IPS-18a (cell line): Measurements from ENCODE around the gene ADAMTS17.

Experiments used
- H3K27ac ChIP-seq: one replicate; pipeline ENCODE4 v1.5.1; 2013; ENCODE audit warnings: low read length
- H3K27me3 ChIP-seq: one replicate; pipeline ENCODE4 v1.6.1; 2013; ENCODE audit warnings: mild to moderate bottlenecking, low read length; ENCODE audit not compliant: control insufficient read depth, insufficient read depth
- H3K36me3 ChIP-seq: one replicate; pipeline ENCODE4 v1.6.1; 2013; ENCODE audit warnings: low read depth, low read length; ENCODE audit not compliant: control insufficient read depth
- H3K4me1 ChIP-seq: one replicate; pipeline ENCODE4 v1.6.1; 2013; ENCODE audit warnings: low read depth, low read length; ENCODE audit not compliant: control insufficient read depth
- H3K4me3 ChIP-seq: one replicate; pipeline ENCODE4 v1.5.1; 2013; ENCODE audit warnings: low read length
- H3K9ac ChIP-seq: one replicate; pipeline ENCODE4 v1.6.1; 2013; ENCODE audit warnings: mild to moderate bottlenecking, low read length, moderate library complexity
- H3K9me3 ChIP-seq: one replicate; pipeline ENCODE4 v1.6.1; 2013; ENCODE audit warnings: low read depth, low read length; ENCODE audit not compliant: control insufficient read depth

Gene ADAMTS17

GRCh38 chr15:100183921-100184495 lies 157.8 kb downstream of the ADAMTS17 start:
- Histone ChIP-seq H3K27me3 (no peaks in the 10 kb centered on the region), H3K27ac (no peak overlapping the region), H3K36me3 (no peaks in the 10 kb centered on the region)

GRCh38 chr15:100180921-100181320 lies 160.9 kb downstream of the ADAMTS17 start:
- Histone ChIP-seq H3K4me3 (no peak overlapping the region), H3K4me1 (no peaks in the 10 kb centered on the region), H3K36me3 (no peaks in the 10 kb centered on the region), H3K27ac (no peak overlapping the region), H3K9me3 (no peaks in the 10 kb centered on the region), H3K27me3 (no peaks in the 10 kb centered on the region), H3K9ac (no peak overlapping the region)

More at GRCh38 chr15:100183921-100184495, 157.8 kb downstream of the ADAMTS17 start:
- H3K9me3 ChIP-seq, result no peaks in the 10 kb centered on the region
- no peaks in the 10 kb centered on the region for H3K4me1 ChIP-seq
- no peak overlapping the region for H3K9ac ChIP-seq
- no peak overlapping the region for H3K4me3 ChIP-seq

DNA sequence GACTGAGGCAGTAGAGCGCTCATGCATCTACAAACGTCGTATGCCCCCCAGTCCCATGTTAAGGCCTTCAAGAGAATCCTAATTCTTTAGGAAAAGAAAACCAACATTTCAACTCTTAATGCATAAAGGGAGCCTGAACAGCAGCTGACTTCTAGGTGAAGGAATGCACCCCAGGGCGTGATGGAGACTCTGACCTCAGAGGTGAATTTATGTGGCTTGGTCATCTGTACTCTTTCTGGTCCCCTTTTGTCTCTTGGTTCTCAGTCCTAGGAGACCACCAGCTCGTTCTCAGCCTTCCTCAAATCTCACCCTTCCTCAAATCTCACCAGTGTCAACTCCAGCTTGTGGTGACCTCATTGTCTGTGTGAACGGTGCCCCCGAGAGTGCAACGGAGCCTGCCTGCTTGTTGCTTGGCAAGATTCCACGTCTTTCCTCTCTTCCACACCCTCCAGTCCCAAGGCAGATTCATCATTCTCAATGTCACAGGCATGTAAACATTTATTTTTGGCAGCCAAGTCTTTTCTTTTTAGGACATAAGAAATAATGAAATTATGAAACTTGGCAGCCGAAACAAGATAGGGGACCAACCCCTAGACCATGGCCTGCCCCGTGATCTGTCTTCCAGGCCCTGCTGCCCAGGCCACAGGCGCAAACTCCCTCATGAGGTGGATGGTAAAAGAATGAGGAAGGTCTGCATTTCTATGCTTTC lies 166.2 kb downstream of the ADAMTS17 start:
- no peak overlapping the region for H3K27ac ChIP-seq
- no peak overlapping the region for H3K9ac ChIP-seq
- H3K36me3 ChIP-seq, result no peaks in the 10 kb centered on the region
- H3K9me3 ChIP-seq, result peaks cover 13% of the 10 kb centered on the region
- no peak overlapping the region for H3K4me3 ChIP-seq
- no peaks in the 10 kb centered on the region for H3K27me3 ChIP-seq
- no peaks in the 10 kb centered on the region for H3K4me1 ChIP-seq

DNA sequence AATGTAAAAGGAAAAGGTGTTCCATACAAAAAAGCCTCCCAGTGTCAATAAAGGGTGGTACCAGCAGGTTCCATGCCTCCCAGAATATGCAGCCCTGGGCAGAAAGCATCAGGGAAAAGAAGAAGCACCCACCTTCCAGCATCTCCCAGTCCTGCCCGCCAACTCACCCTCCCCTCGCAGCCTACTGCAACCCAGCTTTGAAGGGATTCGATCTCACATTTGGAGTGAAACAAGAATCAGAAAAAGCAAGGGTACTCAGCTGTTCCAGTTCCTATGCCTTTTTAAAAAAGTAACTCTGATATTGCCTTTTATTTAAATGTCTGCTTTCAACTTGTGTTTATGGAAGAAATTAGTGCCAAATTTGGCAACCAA lies 166.9 kb downstream of the ADAMTS17 start:
- Histone ChIP-seq H3K4me3 (no peak overlapping the region), H3K36me3 (no peaks in the 10 kb centered on the region), H3K27me3 (no peaks in the 10 kb centered on the region), H3K9ac (no peak overlapping the region), H3K9me3 (peaks cover 13% of the 10 kb centered on the region), H3K4me1 (no peaks in the 10 kb centered on the region), H3K27ac (no peak overlapping the region)

GRCh38 chr15:100174159-100174903 lies 167.4 kb downstream of the ADAMTS17 start:
- no peak overlapping the region for H3K4me3 ChIP-seq
- H3K36me3 ChIP-seq, result no peaks in the 10 kb centered on the region
- no peak overlapping the region for H3K9ac ChIP-seq
- peaks cover 13% of the 10 kb centered on the region for H3K9me3 ChIP-seq
- H3K27ac ChIP-seq, result no peak overlapping the region
- no peaks in the 10 kb centered on the region for H3K27me3 ChIP-seq
- no peaks in the 10 kb centered on the region for H3K4me1 ChIP-seq

GRCh38 chr15:100172356-100173024 lies 169.3 kb downstream of the ADAMTS17 start:
- Histone ChIP-seq H3K4me1 (no peaks in the 10 kb centered on the region), H3K27ac (no peak overlapping the region), H3K9me3 (peaks cover 13% of the 10 kb centered on the region), H3K27me3 (no peaks in the 10 kb centered on the region), H3K36me3 (no peaks in the 10 kb centered on the region), H3K4me3 (no peak overlapping the region), H3K9ac (no peak overlapping the region)

- Histone ChIP-seq H3K36me3 (no peaks in the 10 kb centered on the region), H3K4me3 (no peak overlapping the region)
These were observed 170.4 kb downstream of the ADAMTS17 start for GRCh38 chr15:100171411-100171810.

DNA sequence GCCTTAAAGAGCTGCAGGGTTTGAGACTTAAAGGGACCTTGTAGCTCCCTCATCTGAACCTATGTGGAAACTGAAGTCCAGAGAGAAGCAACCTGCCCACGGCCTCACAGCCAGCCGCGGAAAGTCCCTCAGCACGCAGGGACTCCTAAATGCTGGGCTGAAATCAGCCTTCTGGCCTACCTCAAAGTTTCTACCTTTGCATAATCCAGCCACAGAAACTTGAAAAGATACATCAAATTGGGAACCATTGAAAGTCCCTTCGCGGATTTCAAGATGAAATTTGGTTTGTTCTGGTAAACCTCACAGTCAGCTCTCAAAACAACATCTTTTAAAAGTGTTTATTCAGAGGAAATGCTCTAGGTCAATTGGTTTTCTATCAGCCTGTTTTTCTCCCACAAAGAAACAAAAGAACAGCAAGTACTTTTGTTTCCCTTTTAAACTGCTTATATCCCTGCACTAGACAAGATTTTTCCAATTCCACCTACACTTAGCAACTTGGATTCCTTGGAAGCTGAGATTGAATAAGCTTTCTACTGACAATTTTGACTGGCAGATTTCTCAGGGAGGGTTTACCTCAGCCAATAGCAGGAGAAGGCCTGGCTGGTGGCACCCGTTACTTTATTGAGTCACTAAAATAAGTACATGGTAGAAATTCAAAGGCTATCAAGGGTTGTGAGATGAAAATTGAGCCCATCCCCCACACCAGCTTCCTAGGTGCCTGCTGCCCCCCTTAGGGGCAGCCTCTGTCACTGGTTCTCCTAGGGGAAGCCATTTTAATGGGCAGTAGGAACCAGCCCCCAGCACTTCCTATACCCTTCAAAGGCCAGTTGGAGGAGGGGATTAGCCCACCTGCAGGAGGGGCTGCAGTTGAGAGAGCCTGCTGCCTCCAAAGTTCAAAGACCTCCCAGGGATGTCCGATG lies 171.2 kb downstream of the ADAMTS17 start:
- peaks cover 13% of the 10 kb centered on the region for H3K9me3 ChIP-seq
- H3K27ac ChIP-seq, result no peak overlapping the region
- no peaks in the 10 kb centered on the region for H3K36me3 ChIP-seq
- no peak overlapping the region for H3K9ac ChIP-seq
- H3K4me3 ChIP-seq, result no peak overlapping the region
- no peaks in the 10 kb centered on the region for H3K27me3 ChIP-seq
- no peaks in the 10 kb centered on the region for H3K4me1 ChIP-seq

More at GRCh38 chr15:100171411-100171810, 170.4 kb downstream of the ADAMTS17 start:
- Histone ChIP-seq H3K9me3 (peaks cover 13% of the 10 kb centered on the region), H3K27ac (no peak overlapping the region), H3K9ac (no peak overlapping the region), H3K4me1 (no peaks in the 10 kb centered on the region), H3K27me3 (no peaks in the 10 kb centered on the region)

DNA sequence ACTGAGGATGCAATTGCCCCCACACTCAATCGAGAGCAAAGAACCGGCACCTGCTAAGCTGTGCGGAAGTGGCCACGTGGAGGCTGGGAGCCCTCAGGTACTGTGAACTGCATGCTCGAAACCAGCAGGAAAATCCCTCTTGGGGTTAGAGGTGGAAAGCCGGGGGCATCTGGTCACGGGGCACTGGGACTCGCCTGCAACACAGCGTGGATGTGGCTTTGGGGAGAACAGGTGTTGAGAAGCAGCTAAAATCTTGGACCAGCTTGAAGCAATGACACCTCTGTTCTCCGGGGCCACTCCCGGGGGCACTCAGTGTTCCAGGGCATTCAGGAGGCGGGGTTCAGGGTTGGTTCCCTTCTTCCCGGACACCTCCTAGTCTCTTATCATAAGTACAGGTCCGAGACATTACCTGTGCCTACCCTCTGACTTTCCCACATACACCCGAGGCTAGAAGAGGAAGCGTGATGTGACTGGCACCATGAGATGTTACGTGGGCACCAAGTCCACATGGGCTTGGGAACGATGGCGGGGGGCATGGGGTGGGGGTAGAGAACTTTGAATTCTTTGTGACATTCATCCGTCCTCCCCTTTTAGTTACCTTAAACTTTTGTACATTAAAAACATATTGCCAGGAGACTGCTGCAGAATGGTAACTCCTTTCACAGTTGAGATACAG lies 172.0 kb downstream of the ADAMTS17 start:
- H3K4me3 ChIP-seq, result no peak overlapping the region
- no peak overlapping the region for H3K27ac ChIP-seq
- H3K9me3 ChIP-seq, result peaks cover 13% of the 10 kb centered on the region
- H3K9ac ChIP-seq, result no peak overlapping the region
- H3K27me3 ChIP-seq, result no peaks in the 10 kb centered on the region
- no peaks in the 10 kb centered on the region for H3K4me1 ChIP-seq
- no peaks in the 10 kb centered on the region for H3K36me3 ChIP-seq

DNA sequence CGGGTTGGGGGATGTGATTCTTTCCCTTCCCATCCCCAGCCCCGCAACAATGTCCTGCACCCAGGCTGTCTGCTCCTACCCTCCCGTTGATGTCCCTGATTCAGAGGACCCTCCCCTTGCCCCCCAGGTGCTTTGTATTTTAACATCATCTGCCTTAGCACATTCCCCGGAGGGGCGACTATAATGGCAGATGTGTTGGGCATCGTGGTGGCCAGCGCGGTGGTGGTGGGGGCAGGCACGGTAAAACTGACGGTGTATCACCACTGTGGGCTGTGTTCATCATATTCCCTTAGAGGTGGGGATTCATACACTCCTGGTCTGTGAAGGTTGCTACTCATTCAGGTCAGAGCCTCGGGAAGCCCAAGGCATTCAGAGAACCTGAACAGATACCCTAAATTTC lies 173.0 kb downstream of the ADAMTS17 start:
- no peaks in the 10 kb centered on the region for H3K36me3 ChIP-seq
- H3K27me3 ChIP-seq, result no peaks in the 10 kb centered on the region
- peaks cover 13% of the 10 kb centered on the region for H3K9me3 ChIP-seq

More for the DNA sequence above, 173.0 kb downstream of the ADAMTS17 start:
- Histone ChIP-seq H3K4me3 (no peak overlapping the region), H3K27ac (no peak overlapping the region), H3K9ac (no peak overlapping the region), H3K4me1 (no peaks in the 10 kb centered on the region)
